Kidney (tissue), 14 donors: ENCODE results near the gene RNF152. TPM values are rescaled to one million over a fixed set of nuclear protein-coding genes. Genes with fewer than 3 reads are reported as not detected.

Experiments used
- DNase-seq, 5 donors: peaks; one replicate each; pipeline ENCODE4 v3.0.0-alpha.2; 2013 to 2020
- FAIRE-seq: peaks from 2 replicates; lab custom pipeline; 2012; peaks lifted over from hg19 to GRCh38; lab: Jason Lieb, UNC
- H3K27ac ChIP-seq, 2 donors: one replicate each; pipeline ENCODE4 v1.7.0; 2013; ENCODE audit warnings: low read depth in 2 of 2, low read length in 2 of 2, inconsistent platforms in 1 of 2
- H3K27me3 ChIP-seq: one replicate; pipeline ENCODE4 v1.7.1; 2013; ENCODE audit warnings: low read length, inconsistent platforms; ENCODE audit not compliant: control insufficient read depth, insufficient read depth
- H3K36me3 ChIP-seq, 3 donors: one replicate each; pipeline versions ENCODE4 v1.7.0 to v1.7.1; 2013; ENCODE audit warnings: low read length in 3 of 3, control low read depth in 1 of 3, inconsistent platforms in 1 of 3; ENCODE audit not compliant: insufficient read depth in 3 of 3, control insufficient read depth in 2 of 3
- H3K4me1 ChIP-seq, 3 donors: one replicate each; pipeline versions ENCODE4 v1.7.0 to v1.7.1; 2013; ENCODE audit warnings: low read length in 3 of 3, inconsistent platforms in 1 of 3, low read depth in 1 of 3; ENCODE audit not compliant: control insufficient read depth in 2 of 3, insufficient read depth in 2 of 3
- H3K4me3 ChIP-seq, 3 donors: one replicate each; pipeline versions ENCODE4 v1.7.0 to v1.8.1; 2013; ENCODE audit warnings: low read length in 3 of 3, control low read depth in 1 of 3, inconsistent platforms in 1 of 3
- H3K9ac ChIP-seq, 3 donors: one replicate each; pipeline versions ENCODE4 v1.7.0 to v1.7.1; 2013; ENCODE audit warnings: low read length in 3 of 3, control low read depth in 1 of 3, inconsistent platforms in 1 of 3
- H3K9me3 ChIP-seq, 3 donors: one replicate each; pipeline versions ENCODE4 v1.7.0 to v1.7.1; 2013; ENCODE audit warnings: low read length in 3 of 3, control low read depth in 1 of 3, inconsistent platforms in 1 of 3; ENCODE audit not compliant: control insufficient read depth in 2 of 3, insufficient read depth in 1 of 3
- CTCF ChIP-seq: IDR thresholded peaks from 3 replicates; pipeline ENCODE4 v1.5.1; 2012; ENCODE audit warnings: mild to moderate bottlenecking, moderate library complexity, borderline replicate concordance; ENCODE audit not compliant: insufficient read depth; ENCODE audit errors: extremely low read depth
- intact Hi-C: fragments of 100-400 bp; cut with DNase I; formaldehyde crosslinking; loops from one replicate; pipeline ENCODE4 v1.11.1; 2022
- polyA plus RNA-seq: library from polyadenylated mRNA; stranded (reverse); fragments of 350-450 nt; fragmentation: Illumina TruSeq; extraction: RNeasy Lipid Tissue Mini Kit (QIAGEN cat#74804); gene quantifications from one replicate; pipeline ENCODE4 v1.2.3, GENCODE V29; 2014; ENCODE audit warnings: low read depth, low replicate concordance; ENCODE audit not compliant: insufficient read depth
- total RNA-seq: library from RNA; stranded (reverse); fragmentation: NEBNext Ultra II Directional; extraction: Animal tissue kit (Norgen Biotek cat#: 25700); gene quantifications from one replicate; pipeline ENCODE4 v1.2.1, GENCODE V29; 2021
- donor health status: control.
- donor health status: control.
- donor health status: control.
- donor health status: control.
- donor health status: control.
- donor health status: DM: yes; HTN: yes; CAD: no.
- donor health status: Normal renal cell carcinoma (clear cell type).

The RNF152 gene
- total and polyA plus RNA-seq, 2 donors from 2014 or later = 37.6 to 45.0 TPM

GRCh38 chr18:61935362-61935761 is 42.6 kb upstream of the RNF152 start:
- no peak for FAIRE-seq
- no peak overlapping the region for H3K4me3 ChIP-seq
- no peak for TF ChIP-seq CTCF

DNA sequence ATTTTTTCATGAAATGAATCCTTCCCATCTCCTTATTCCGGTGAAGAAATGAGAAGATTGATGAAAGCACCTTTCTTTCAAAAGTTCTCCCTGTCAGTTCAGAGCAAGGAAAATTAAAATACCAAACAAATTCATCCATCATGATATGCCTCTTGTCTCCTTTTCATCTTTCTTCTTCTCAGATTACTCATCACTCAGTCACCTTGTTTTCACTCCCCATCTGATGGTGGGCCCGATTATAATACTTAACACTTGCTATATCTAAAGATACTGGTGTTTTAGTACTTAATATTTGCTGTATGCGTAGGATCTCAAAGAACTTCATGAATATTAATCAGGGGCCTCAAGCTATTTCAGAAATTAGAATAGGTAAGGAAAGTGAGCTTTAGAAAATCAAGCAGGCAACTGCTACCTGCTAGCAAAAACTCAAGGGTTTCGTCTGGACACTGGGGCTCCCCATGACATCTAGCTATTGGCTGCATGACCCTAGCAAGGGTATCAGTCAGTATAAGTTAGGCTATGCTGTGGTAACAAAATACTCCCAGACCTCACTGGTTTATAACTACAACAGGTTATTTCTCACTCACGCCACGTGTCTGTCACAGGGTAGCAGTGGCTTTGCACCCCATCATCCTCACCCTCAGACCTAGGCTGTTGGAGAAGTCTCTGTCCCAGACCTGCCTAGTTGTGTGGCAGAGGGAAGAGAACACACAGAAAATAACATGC is 39.0 kb upstream of the RNF152 start:
- Histone ChIP-seq H3K27ac (no peak overlapping the region), H3K9me3 (no peaks in the 10 kb centered on the region), H3K4me1 (no peaks in the 10 kb centered on the region), H3K27me3 (no peaks in the 10 kb centered on the region), H3K4me3 (no peak overlapping the region), H3K9ac (no peak overlapping the region), H3K36me3 (no peaks in the 10 kb centered on the region)
- intact Hi-C loops = no loop called here
- DNase-seq (no peak), FAIRE-seq (no peak)
- no peak for TF ChIP-seq CTCF

More at GRCh38 chr18:61935362-61935761, 42.6 kb upstream of the RNF152 start:
- no peak for DNase-seq
- no peaks in the 10 kb centered on the region for H3K36me3 ChIP-seq
- H3K9ac ChIP-seq = no peak overlapping the region
- H3K9me3 ChIP-seq = no peaks in the 10 kb centered on the region
- intact Hi-C loops = no loop called here
- H3K27me3 ChIP-seq = no peaks in the 10 kb centered on the region
- H3K4me1 ChIP-seq = no peaks in the 10 kb centered on the region
- H3K27ac ChIP-seq = no peak overlapping the region

DNA sequence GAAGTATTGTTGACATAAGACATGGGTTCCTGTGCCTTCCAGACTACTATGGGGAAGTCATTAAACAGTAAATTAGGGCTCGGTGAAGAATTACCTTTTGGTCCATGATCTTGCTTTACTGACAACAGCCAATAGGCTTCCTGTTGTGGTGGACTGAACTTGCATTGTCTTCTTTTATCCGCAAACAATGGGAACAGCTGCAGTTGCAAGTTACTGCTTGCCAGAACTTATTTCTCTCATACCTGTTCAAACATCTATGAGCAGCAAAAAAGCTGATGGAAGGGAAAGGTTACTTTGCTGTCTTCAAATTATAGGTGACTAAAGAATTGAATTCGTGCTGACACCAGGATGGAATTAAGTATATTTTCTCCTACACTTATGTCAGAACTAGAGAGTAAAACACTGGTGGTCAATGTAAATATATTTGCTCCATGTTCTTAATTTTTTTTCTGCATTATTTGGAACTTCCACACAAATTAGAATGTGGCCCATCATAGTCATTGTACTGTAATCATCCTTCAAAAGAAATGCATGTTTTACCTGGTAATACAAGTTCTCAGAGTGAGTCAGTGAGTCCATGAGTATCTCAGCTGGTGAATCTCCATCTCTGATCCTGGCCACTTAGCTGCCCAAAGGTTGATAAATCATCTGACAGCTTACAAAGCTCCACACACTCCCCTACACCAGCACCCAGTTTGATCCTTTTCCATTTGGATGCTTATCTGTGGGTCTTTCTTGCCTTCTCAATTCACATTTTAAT is 37.3 kb upstream of the RNF152 start:
- no peak for TF ChIP-seq CTCF
- Histone ChIP-seq H3K27me3 (no peaks in the 10 kb centered on the region), H3K9me3 (no peaks in the 10 kb centered on the region), H3K36me3 (no peaks in the 10 kb centered on the region), H3K9ac (no peak overlapping the region), H3K27ac (no peak overlapping the region), H3K4me1 (no peaks in the 10 kb centered on the region), H3K4me3 (no peak overlapping the region)
- intact Hi-C loops = no loop called here
- no peak for DNase-seq
- no peak for FAIRE-seq
